ENCODE results near the gene MFSD12. TPM values are rescaled to one million over a fixed set of nuclear protein-coding genes. Genes with fewer than 3 reads are reported as not detected.

Gene MFSD12
- total RNA-seq, 1 experiment from 2014 or later = 131 TPM

- DNase-seq (ENCODE audit: low read depth, low spot score) (no peak), ATAC-seq (no peak)
- no peak overlapping the region for H3K4me3 ChIP-seq (replicated peaks in 1 of 2; ENCODE audit: low read depth in 1 of 2, low read length in 2 of 2)
- peaks cover 11 to 26% of the 10 kb centered on the region in 2 experiments for H3K4me1 ChIP-seq (ENCODE audit: control insufficient read depth in 1 of 2, insufficient read depth in 2 of 2, low read length in 2 of 2)
- no peak overlapping the region for H3K4me2 ChIP-seq (ENCODE audit: low read length)
- ChIA-PET CTCF (interaction anchor here (0.7 kb wide), 1 partner anchor 15 kb away, joined by 3 read pairs; no protein-coding TSS in a partner anchor), RAD21 (ENCODE audit: low non-redundant PET in 1 of 2, low total read pairs in 2 of 2, uncharacterized antibody in 2 of 2, unreplicated experiment in 2 of 2) (no interaction called here), POLR2A (no interaction called here)
- no peaks in the 10 kb centered on the region for H3K9me3 ChIP-seq (ENCODE audit: control insufficient read depth in 1 of 2, insufficient read depth in 1 of 2, low read depth in 1 of 2, low read length in 2 of 2)
- H3K9me2 ChIP-seq (ENCODE audit: insufficient read depth) = no peaks in the 10 kb centered on the region
- no peak overlapping the region for H2AFZ ChIP-seq (ENCODE audit: low read depth, low read length, poor library complexity, severe bottlenecking)
- no TSS peak for BruUV-seq (replicated peaks)
- intact Hi-C loops (cut with micrococcal nuclease) = no loop called here
- H3K27ac ChIP-seq (ENCODE audit: low read depth, low read length) = no peak overlapping the region
- no peak overlapping the region for H3K9ac ChIP-seq (ENCODE audit: low read length)
- no peaks in the 10 kb centered on the region for H3K79me2 ChIP-seq (ENCODE audit: insufficient read depth, low read length)
- H3K36me3 ChIP-seq (ENCODE audit: control insufficient read depth in 1 of 2, insufficient read depth in 2 of 2, low read length in 2 of 2) = no peaks in the 10 kb centered on the region
- no peaks in the 10 kb centered on the region for H4K20me1 ChIP-seq (ENCODE audit: insufficient read depth)
- no peaks in the 10 kb centered on the region for H3K27me3 ChIP-seq (ENCODE audit: insufficient read depth, low read length)
- TF ChIP-seq SIN3A (IDR thresholded peaks at IDR 0.05; ENCODE audit: low read depth) = no peak
Measured at GRCh38 chr19:3603121-3603811, 45.9 kb upstream of the MFSD12 start.

DNA sequence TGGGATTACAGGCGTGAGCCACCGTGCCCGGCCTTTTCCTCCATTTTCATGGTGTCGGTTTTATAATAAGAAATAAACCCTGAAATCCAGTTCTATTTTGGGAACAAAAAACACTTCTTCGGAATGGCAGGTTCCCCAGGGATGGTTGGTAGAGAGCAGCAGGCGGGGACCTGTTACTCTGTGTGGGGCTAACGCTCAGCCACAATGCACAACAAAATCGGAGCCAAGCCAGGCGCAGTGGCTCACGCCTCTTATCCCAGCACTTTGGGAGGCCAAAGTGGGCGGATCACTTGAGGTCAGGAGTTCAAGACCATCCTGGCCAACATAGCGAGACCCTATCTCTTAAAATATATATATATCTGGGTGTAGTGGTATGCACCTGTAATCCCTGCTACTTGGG, 43.6 kb upstream of the MFSD12 start:
- H3K79me2 ChIP-seq (ENCODE audit: insufficient read depth, low read length) = no peaks in the 10 kb centered on the region
- H3K9me2 ChIP-seq (ENCODE audit: insufficient read depth) = no peaks in the 10 kb centered on the region
- H3K4me2 ChIP-seq (ENCODE audit: low read length) = no peak overlapping the region
- ChIA-PET CTCF (no interaction called here), POLR2A (no interaction called here), RAD21 (ENCODE audit: low non-redundant PET in 1 of 2, low total read pairs in 2 of 2, uncharacterized antibody in 2 of 2, unreplicated experiment in 2 of 2) (no interaction called here)
- ATAC-seq (no peak), DNase-seq (ENCODE audit: low read depth, low spot score) (no peak)
- H3K4me1 ChIP-seq (ENCODE audit: control insufficient read depth in 1 of 2, insufficient read depth in 2 of 2, low read length in 2 of 2) = peaks cover 6 to 8% of the 10 kb centered on the region in 2 experiments; a peak in 3 of 4 replicates
- no peak overlapping the region for H3K27ac ChIP-seq (ENCODE audit: low read depth, low read length)
- no peaks in the 10 kb centered on the region for H3K9me3 ChIP-seq (ENCODE audit: control insufficient read depth in 1 of 2, insufficient read depth in 1 of 2, low read depth in 1 of 2, low read length in 2 of 2)
- BruUV-seq (replicated peaks) = no TSS peak
- H2AFZ ChIP-seq (ENCODE audit: low read depth, low read length, poor library complexity, severe bottlenecking) = no peak overlapping the region
- no peaks in the 10 kb centered on the region for H3K36me3 ChIP-seq (ENCODE audit: control insufficient read depth in 1 of 2, insufficient read depth in 2 of 2, low read length in 2 of 2)
- intact Hi-C loops (cut with micrococcal nuclease) = no loop called here
- no peak overlapping the region for H3K9ac ChIP-seq (ENCODE audit: low read length)
- no peaks in the 10 kb centered on the region for H3K27me3 ChIP-seq (ENCODE audit: insufficient read depth, low read length)
- H4K20me1 ChIP-seq (ENCODE audit: insufficient read depth) = no peaks in the 10 kb centered on the region
- no peak overlapping the region for H3K4me3 ChIP-seq (replicated peaks in 1 of 2; ENCODE audit: low read depth in 1 of 2, low read length in 2 of 2)
- TF ChIP-seq ZBTB33 (IDR thresholded peaks at IDR 0.05; ENCODE audit: extremely low read depth, insufficient replicate concordance, low read length) (no peak), CEBPB (IDR thresholded peaks at IDR 0.05; ENCODE audit: low read depth) (no peak), CTCF (IDR thresholded peaks at IDR 0.05 in 2 of 3, conservative IDR thresholded peaks at IDR 0.05 in 1 of 3; ENCODE audit: borderline replicate concordance in 1 of 3, insufficient read depth in 1 of 3, low read depth in 2 of 3, low read length in 2 of 3) (no peak), REST (IDR thresholded peaks at IDR 0.05; ENCODE audit: low read depth) (no peak), TCF7L2 (IDR thresholded peaks at IDR 0.05; ENCODE audit: borderline replicate concordance, extremely low read depth, insufficient read depth, insufficient read length) (no peak), EZH2phosphoT487 (IDR thresholded peaks at IDR 0.05; ENCODE audit: borderline replicate concordance) (no peak), SRF (IDR thresholded peaks at IDR 0.05; ENCODE audit: low read depth) (no peak), EZH2 (IDR thresholded peaks at IDR 0.05) (no peak), POLR2A (IDR thresholded peaks at IDR 0.05; ENCODE audit: borderline replicate concordance, extremely low read depth, insufficient read depth, insufficient read length) (no peak), SIN3A (IDR thresholded peaks at IDR 0.05; ENCODE audit: low read depth) (no peak)
- TF ChIP-seq, protein P1, sequence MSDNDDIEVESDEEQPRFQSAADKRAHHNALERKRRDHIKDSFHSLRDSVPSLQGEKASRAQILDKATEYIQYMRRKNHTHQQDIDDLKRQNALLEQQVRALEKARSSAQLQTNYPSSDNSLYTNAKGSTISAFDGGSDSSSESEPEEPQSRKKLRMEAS (IDR thresholded peaks at IDR 0.05) = no peak
